HepG2 (cell line): ENCODE data around the gene FAM111A. TPM values are rescaled to one million over a fixed set of nuclear protein-coding genes. Genes with fewer than 3 reads are reported as not detected.

Source experiments
- CSRNP2 ChIP-seq: sonication (generic); formaldehyde crosslinking; conservative IDR thresholded peaks from 2 replicates; pipeline ENCODE4 v1.8.0; 2022; ENCODE audit warnings: low read depth, missing genetic modification reagents
- GABPA ChIP-seq, 2 experiments: IDR thresholded peaks; 2 replicates each; pipeline ENCODE4 v1.6.1; 2011 to 2016; ENCODE audit warnings: low read depth in 2 of 2, low read length in 1 of 2, missing biosample characterization in 1 of 2, missing genetic modification characterization in 1 of 2
- HMG20A ChIP-seq: IDR thresholded peaks from 2 replicates; pipeline ENCODE4 v1.6.1; 2016; ENCODE audit warnings: borderline replicate concordance
- HMG20B ChIP-seq: conservative IDR thresholded peaks from 2 replicates; pipeline ENCODE4 v1.6.1; 2016; ENCODE audit warnings: missing genetic modification reagents, missing compliant biosample characterization
- KDM5A ChIP-seq: fragments of 200-600 bp; sonication (generic); IDR thresholded peaks from 2 replicates; pipeline ENCODE4 v1.7.0; 2018; ENCODE audit warnings: antibody characterized with exemption, mild to moderate bottlenecking, low read length, borderline replicate concordance
- NCOA1 ChIP-seq: sonication (generic); formaldehyde crosslinking; IDR thresholded peaks from 2 replicates; pipeline ENCODE4 v1.9.0; 2021; ENCODE audit warnings: missing genetic modification reagents
- NKX3-1 ChIP-seq: sonication (generic); formaldehyde crosslinking; IDR thresholded peaks from 2 replicates; pipeline ENCODE4 v1.5.0; 2020; ENCODE audit warnings: missing genetic modification reagents
- RCOR2 ChIP-seq: IDR thresholded peaks from 2 replicates; pipeline ENCODE4 v1.6.1; 2016; ENCODE audit warnings: missing biosample characterization, missing genetic modification reagents
- RXRA ChIP-seq: sonication (generic); formaldehyde crosslinking; IDR thresholded peaks from 2 replicates; pipeline ENCODE4 v1.5.1; 2020; ENCODE audit warnings: missing genetic modification reagents
- SALL1 ChIP-seq: sonication (generic); formaldehyde crosslinking; IDR thresholded peaks from 2 replicates; pipeline ENCODE4 v1.8.0; 2022; ENCODE audit warnings: mild to moderate bottlenecking, missing genetic modification reagents
- SNAPC2 ChIP-seq: sonication (generic); formaldehyde crosslinking; IDR thresholded peaks from 2 replicates; pipeline ENCODE4 v1.8.1; 2022; ENCODE audit warnings: mild to moderate bottlenecking, missing genetic modification reagents
- SP5 ChIP-seq: IDR thresholded peaks from 2 replicates; pipeline ENCODE4 v1.6.1; 2016; ENCODE audit warnings: low read depth, borderline replicate concordance
- TAF1 ChIP-seq: sonication (generic); formaldehyde crosslinking; IDR thresholded peaks from 2 replicates; pipeline ENCODE4 v1.4.0; 2020; ENCODE audit warnings: missing genetic modification reagents
- TRAFD1 ChIP-seq: sonication (generic); formaldehyde crosslinking; IDR thresholded peaks from 2 replicates; pipeline ENCODE4 v1.5.1; 2020; ENCODE audit warnings: missing genetic modification reagents, mild to moderate bottlenecking, borderline replicate concordance
- YEATS4 ChIP-seq: sonication (generic); formaldehyde crosslinking; IDR thresholded peaks from 2 replicates; pipeline ENCODE4 v1.4.0; 2020; ENCODE audit warnings: missing genetic modification reagents, borderline replicate concordance
- ZEB1 ChIP-seq: IDR thresholded peaks from 2 replicates; pipeline ENCODE4 v1.6.1; 2012; ENCODE audit warnings: mild to moderate bottlenecking, low read depth, inconsistent platforms; ENCODE audit not compliant: insufficient replicate concordance
- ZNF350 ChIP-seq: sonication (generic); formaldehyde crosslinking; IDR thresholded peaks from 2 replicates; pipeline ENCODE4 v1.4.0; 2020; ENCODE audit warnings: mild to moderate bottlenecking, low read depth, missing genetic modification reagents, borderline replicate concordance
- ZNF414 ChIP-seq: sonication (generic); formaldehyde crosslinking; IDR thresholded peaks from 2 replicates; pipeline ENCODE4 v1.5.0; 2020; ENCODE audit warnings: missing genetic modification reagents
- ZNF580 ChIP-seq: IDR thresholded peaks from 2 replicates; pipeline ENCODE4 v1.6.1; 2016; ENCODE audit warnings: low read depth, borderline replicate concordance
- ZNF816 ChIP-seq: sonication (generic); formaldehyde crosslinking; IDR thresholded peaks from 2 replicates; pipeline ENCODE4 v1.8.0; 2022; ENCODE audit warnings: missing genetic modification reagents, mild to moderate bottlenecking, borderline replicate concordance
- polyA plus RNA-seq, 8 experiments: library from polyadenylated mRNA; depleted of rRNA in 3 of 8; stranded (reverse) in 7 of 8; unstranded in 1 of 8; fragments of >200 nt; fragmentation: Illumina TruSeq in 4 of 8; extraction: Trizol in 4 of 8; gene quantifications; 2 replicates each; pipeline versions ENCODE4 v1.2.1 to v1.2.3, GENCODE V29; 2011 to 2016; ENCODE audit warnings: low read depth in 4 of 8, missing spikeins in 1 of 8, mixed read lengths in 1 of 8; ENCODE audit not compliant: insufficient read depth in 1 of 8
- total RNA-seq, 5 experiments: library from RNA; depleted of rRNA; stranded (reverse); fragments of >200 nt; fragmentation: Illumina TruSeq; extraction: Trizol; gene quantifications; 2 replicates each; pipeline ENCODE4 v1.2.3, GENCODE V29; 2016; ENCODE audit warnings: low read depth in 1 of 5
- TF ChIP-seq, protein P1 (sequence below), 2 experiments: sonication (generic) in 1 of 2; formaldehyde crosslinking in 1 of 2; IDR thresholded peaks; 2 replicates each; pipeline versions ENCODE4 v1.4.0 to v1.6.1; 2018 to 2020; ENCODE audit warnings: missing genetic modification reagents in 2 of 2, borderline replicate concordance in 1 of 2, low read depth in 1 of 2, mild to moderate bottlenecking in 1 of 2, missing biosample characterization in 1 of 2
- TF ChIP-seq, protein P2 (sequence below): sonication (generic); formaldehyde crosslinking; IDR thresholded peaks from 2 replicates; pipeline ENCODE4 v1.5.0; 2020; ENCODE audit warnings: missing genetic modification reagents

Gene FAM111A
- total and polyA plus RNA-seq, 2 of the 13 experiments (the other 11 are each of a cell fraction or from before 2014, with no cell fraction given): 3.2 to 13.5 TPM

- no peak for TF ChIP-seq TAF1 (CRISPR knock-in tag)
- TF ChIP-seq, protein P1, sequence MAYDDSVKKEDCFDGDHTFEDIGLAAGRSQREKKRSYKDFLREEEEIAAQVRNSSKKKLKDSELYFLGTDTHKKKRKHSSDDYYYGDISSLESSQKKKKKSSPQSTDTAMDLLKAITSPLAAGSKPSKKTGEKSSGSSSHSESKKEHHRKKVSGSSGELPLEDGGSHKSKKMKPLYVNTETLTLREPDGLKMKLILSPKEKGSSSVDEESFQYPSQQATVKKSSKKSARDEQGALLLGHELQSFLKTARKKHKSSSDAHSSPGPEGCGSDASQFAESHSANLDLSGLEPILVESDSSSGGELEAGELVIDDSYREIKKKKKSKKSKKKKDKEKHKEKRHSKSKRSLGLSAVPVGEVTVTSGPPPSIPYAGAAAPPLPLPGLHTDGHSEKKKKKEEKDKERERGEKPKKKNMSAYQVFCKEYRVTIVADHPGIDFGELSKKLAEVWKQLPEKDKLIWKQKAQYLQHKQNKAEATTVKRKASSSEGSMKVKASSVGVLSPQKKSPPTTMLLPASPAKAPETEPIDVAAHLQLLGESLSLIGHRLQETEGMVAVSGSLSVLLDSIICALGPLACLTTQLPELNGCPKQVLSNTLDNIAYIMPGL (CRISPR knock-in tag; IDR thresholded peaks at IDR 0.05; ENCODE audit: borderline replicate concordance in 1 of 2, low read depth in 1 of 2): peak in 1 of 2 experiments; percentile 23; a peak in 1 of 4 replicates
- 0 out of 2 replicates have a peak, but pooled peaks have one; percentile 46 for TF ChIP-seq HMG20A (CRISPR knock-in tag)
- TF ChIP-seq HMG20B: peak; percentile 89
- no peak for TF ChIP-seq ZNF580 (CRISPR knock-in tag)
- TF ChIP-seq CSRNP2 (CRISPR knock-in tag): no peak
- TF ChIP-seq TRAFD1 (CRISPR knock-in tag): no peak
- TF ChIP-seq RXRA: peak; percentile 92
- TF ChIP-seq ZEB1: peak; percentile 93
- TF ChIP-seq GABPA (IDR thresholded peaks at IDR 0.05; ENCODE audit: low read depth, low read length): no peak
- TF ChIP-seq GABPA (CRISPR knock-in tag; IDR thresholded peaks at IDR 0.05; ENCODE audit: low read depth): no peak
- TF ChIP-seq, protein P2, sequence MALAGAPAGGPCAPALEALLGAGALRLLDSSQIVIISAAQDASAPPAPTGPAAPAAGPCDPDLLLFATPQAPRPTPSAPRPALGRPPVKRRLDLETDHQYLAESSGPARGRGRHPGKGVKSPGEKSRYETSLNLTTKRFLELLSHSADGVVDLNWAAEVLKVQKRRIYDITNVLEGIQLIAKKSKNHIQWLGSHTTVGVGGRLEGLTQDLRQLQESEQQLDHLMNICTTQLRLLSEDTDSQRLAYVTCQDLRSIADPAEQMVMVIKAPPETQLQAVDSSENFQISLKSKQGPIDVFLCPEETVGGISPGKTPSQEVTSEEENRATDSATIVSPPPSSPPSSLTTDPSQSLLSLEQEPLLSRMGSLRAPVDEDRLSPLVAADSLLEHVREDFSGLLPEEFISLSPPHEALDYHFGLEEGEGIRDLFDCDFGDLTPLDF: no peak
- TF ChIP-seq YEATS4 (CRISPR knock-in tag): no peak
- no peak for TF ChIP-seq NKX3-1 (CRISPR knock-in tag)
- TF ChIP-seq ZNF816 (CRISPR knock-in tag): no peak
- TF ChIP-seq KDM5A: no peak
- TF ChIP-seq ZNF414 (CRISPR knock-in tag): no peak
- no peak for TF ChIP-seq NCOA1 (CRISPR knock-in tag)
- TF ChIP-seq SALL1 (CRISPR knock-in tag): no peak
- peak; percentile 98 for TF ChIP-seq SP5
- TF ChIP-seq RCOR2 (CRISPR knock-in tag): 0 out of 2 replicates have a peak, but pooled peaks have one; percentile 28
- TF ChIP-seq ZNF350: peak; percentile 61; the same call in 1 of the 2 replicates
- no peak for TF ChIP-seq SNAPC2
Observed at GRCh38 chr11:59173964-59174663, 31.5 kb downstream of the FAM111A start (continued).
